Measurements from ENCODE around the gene EIF4H.

EIF4H gene

DNA sequence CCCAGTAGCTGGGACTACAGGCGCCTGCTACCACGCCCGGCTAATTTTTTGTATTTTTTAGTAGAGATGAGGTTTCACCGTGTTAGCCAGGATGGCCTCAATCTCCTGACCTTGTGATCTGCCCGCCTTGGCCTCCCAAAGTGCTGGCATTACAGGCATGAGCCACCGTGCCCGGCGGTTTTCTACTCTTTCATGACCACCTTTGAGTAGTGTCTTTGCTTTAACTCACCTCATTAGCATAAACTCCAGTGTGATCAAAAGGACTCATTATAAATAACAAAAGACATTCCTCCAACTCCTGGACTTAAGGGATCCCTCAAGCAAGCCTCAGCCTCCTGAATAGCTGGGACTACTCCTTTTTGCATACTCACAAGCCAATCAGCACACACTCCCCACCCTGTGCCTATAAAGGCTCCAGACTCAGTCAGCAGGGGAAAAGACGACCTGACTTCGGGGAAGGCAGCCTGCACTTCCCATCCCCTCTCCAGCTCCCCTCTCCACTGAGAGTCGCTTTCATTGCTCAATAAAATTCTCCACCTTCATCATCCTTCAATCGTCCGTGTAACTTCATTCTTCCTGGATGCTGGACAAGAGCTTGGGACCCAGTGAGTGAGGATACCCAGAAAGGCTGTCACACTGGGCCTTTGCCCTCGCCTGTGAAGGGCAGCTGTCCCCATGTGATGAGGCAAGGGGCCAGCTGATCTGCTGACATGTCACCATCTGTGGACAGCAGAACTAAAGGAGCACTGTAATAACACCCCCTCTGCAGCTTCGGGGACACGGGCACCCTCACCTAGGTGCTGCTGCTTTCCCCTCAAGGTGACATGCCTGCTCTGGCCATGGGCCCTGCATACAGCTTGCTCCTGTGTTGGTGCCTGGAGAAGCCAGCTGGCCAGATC lies 35.0 kb upstream of the EIF4H start:
- DNase-seq (ENCODE audit: low read depth, low spot score) = no peak
- H3K4me3 ChIP-seq (ENCODE audit: low read depth, low read length) = no peak overlapping the region
- TF ChIP-seq, protein P1, sequence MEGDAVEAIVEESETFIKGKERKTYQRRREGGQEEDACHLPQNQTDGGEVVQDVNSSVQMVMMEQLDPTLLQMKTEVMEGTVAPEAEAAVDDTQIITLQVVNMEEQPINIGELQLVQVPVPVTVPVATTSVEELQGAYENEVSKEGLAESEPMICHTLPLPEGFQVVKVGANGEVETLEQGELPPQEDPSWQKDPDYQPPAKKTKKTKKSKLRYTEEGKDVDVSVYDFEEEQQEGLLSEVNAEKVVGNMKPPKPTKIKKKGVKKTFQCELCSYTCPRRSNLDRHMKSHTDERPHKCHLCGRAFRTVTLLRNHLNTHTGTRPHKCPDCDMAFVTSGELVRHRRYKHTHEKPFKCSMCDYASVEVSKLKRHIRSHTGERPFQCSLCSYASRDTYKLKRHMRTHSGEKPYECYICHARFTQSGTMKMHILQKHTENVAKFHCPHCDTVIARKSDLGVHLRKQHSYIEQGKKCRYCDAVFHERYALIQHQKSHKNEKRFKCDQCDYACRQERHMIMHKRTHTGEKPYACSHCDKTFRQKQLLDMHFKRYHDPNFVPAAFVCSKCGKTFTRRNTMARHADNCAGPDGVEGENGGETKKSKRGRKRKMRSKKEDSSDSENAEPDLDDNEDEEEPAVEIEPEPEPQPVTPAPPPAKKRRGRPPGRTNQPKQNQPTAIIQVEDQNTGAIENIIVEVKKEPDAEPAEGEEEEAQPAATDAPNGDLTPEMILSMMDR (IDR thresholded peaks at IDR 0.05; ENCODE audit: low read depth, low read length) = no peak
- in situ Hi-C loops (cut with HindIII; ENCODE audit: low sequenced_read_pairs) = no loop called here

DNA sequence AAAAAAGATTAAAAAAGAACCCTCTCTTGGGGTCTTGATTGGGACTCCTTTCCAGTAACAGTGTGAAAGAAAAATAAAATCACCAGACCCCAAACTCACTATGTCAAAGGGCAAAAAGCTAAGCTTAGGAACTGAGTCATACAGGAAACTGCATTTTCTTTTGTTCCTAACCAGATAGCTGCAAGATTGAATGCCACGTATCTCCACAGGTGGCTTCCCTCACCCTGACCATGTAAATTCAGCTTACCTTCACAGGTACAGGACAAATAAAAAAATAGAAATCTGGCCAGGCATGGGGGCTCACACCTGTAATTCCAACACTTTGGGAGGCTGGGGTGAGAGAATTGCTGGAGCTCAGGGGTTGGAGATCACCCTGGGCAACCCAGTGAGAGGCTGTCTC lies 32.5 kb upstream of the EIF4H start:
- in situ Hi-C loops (cut with HindIII; ENCODE audit: low sequenced_read_pairs) = no loop called here
- H3K4me3 ChIP-seq (ENCODE audit: low read depth, low read length) = no peak overlapping the region
- DNase-seq (ENCODE audit: low read depth, low spot score) = no peak
- TF ChIP-seq, protein P1 (IDR thresholded peaks at IDR 0.05; ENCODE audit: low read depth, low read length) = no peak

DNA sequence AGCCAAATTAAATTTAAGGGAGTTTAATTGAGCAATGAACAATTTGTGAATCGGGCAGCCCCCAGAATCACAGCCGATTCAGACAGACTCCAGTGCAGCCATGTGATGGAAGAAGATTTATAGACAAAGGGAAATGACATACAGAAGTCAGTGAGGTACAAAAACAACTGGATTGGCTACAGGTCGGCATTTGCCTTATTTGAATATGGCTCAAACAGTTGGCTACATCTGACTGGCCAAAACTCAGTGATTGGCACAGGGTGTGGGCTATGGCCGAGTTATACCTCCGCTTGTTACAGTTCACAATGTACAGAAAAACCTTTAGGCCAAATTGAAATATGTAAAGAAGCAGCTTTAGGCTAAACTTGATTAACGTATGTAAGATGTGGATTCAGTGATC lies 30.8 kb upstream of the EIF4H start:
- TF ChIP-seq, protein P1 (IDR thresholded peaks at IDR 0.05; ENCODE audit: low read depth, low read length) = no peak
- in situ Hi-C loops (cut with HindIII; ENCODE audit: low sequenced_read_pairs) = no loop called here
- no peak overlapping the region for H3K4me3 ChIP-seq (ENCODE audit: low read depth, low read length)
- no peak for DNase-seq (ENCODE audit: low read depth, low spot score)

DNA sequence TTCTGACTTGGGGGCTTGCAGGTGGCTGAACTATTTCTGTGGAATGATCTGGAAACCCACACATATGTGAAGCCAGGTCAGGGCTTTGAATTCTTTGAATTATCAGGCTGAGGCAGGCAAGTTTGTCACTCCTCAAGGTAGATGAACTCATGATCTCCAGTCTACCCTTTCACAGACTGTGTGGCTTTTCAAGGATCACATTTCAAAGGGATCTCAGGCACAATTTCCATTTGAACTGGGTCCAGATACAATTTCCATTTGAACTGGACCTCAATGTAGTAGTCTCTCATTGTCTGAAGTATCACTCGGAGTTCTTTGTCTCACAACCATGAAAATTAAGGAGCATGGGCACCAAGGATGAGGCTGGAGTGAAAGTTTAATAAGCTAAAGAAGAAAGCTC lies 25.7 kb upstream of the EIF4H start:
- no peak for DNase-seq (ENCODE audit: low read depth, low spot score)
- no peak overlapping the region for H3K4me3 ChIP-seq (ENCODE audit: low read depth, low read length)
- in situ Hi-C loops (cut with HindIII; ENCODE audit: low sequenced_read_pairs) = no loop called here
- TF ChIP-seq, protein P1 (IDR thresholded peaks at IDR 0.05; ENCODE audit: low read depth, low read length) = no peak

DNA sequence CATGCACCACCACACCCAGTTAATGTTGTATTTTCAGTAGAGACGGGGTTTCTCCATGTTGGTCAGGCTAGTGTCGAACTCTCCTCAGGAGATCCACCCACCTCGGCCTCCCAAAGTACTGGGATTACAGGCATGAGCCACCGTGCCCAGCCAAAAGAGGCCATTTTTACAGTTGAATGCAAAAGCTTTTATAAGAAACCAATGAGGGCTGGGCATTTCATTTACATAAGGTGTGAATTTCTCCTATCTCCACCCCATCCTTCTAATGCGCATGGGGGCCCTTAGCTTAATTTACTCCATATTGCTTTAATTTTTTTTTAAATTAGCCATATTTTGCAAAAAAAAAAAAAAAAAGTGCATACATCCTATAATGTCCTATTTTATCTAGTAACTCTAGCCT lies 25.1 kb upstream of the EIF4H start:
- no peak for DNase-seq (ENCODE audit: low read depth, low spot score)
- in situ Hi-C loops (cut with HindIII; ENCODE audit: low sequenced_read_pairs) = no loop called here
- no peak overlapping the region for H3K4me3 ChIP-seq (ENCODE audit: low read depth, low read length)
- TF ChIP-seq, protein P1 (IDR thresholded peaks at IDR 0.05; ENCODE audit: low read depth, low read length) = no peak

DNA sequence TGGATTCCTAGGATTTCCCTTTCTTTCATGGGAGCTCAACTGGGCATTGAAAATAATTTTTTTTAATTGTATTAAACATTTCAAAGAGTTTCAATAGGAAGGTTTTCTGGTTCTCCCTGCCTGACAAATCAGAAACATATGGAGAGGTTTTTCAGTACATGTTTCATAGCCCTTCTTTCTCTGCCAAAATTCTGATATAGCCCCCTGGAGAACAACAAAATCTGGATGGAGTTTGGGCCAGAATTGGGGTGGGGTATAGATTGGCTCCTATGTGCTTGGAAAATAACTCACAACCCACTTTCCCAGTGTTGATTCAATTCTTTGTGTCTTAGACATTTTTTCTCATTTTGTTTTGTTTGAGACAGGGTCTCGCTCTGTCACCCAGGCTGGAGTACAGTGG lies 24.6 kb upstream of the EIF4H start:
- in situ Hi-C loops (cut with HindIII; ENCODE audit: low sequenced_read_pairs) = no loop called here
- no peak overlapping the region for H3K4me3 ChIP-seq (ENCODE audit: low read depth, low read length)
- DNase-seq (ENCODE audit: low read depth, low spot score) = no peak
- TF ChIP-seq, protein P1 (IDR thresholded peaks at IDR 0.05; ENCODE audit: low read depth, low read length) = no peak
